Osteocyte (in vitro differentiated cells): ENCODE data around the gene NDST1. TPM values are rescaled to one million over a fixed set of nuclear protein-coding genes. Genes with fewer than 3 reads are reported as not detected.

Source experiments
- DNase-seq: peaks from one replicate; pipeline ENCODE4 v3.0.0; 2021; ENCODE audit warnings: mixed read lengths; ENCODE audit not compliant: unreplicated experiment; ENCODE audit errors: extremely low spot score
- H3K27ac Mint-ChIP-seq: one replicate; pipeline ENCODE4 v1.8.0; 2021; ENCODE audit warnings: mild to moderate bottlenecking, mixed read lengths; ENCODE audit not compliant: unreplicated experiment
- H3K27me3 Mint-ChIP-seq: one replicate; pipeline ENCODE4 v1.8.0; 2021; ENCODE audit warnings: mixed read lengths; ENCODE audit not compliant: unreplicated experiment
- H3K36me3 Mint-ChIP-seq: one replicate; pipeline ENCODE4 v1.8.0; 2021; ENCODE audit warnings: mixed read lengths; ENCODE audit not compliant: unreplicated experiment
- H3K4me1 Mint-ChIP-seq: one replicate; pipeline ENCODE4 v1.8.0; 2021; ENCODE audit warnings: mixed read lengths; ENCODE audit not compliant: unreplicated experiment
- H3K4me3 Mint-ChIP-seq: one replicate; pipeline ENCODE4 v1.8.0; 2021; ENCODE audit warnings: mild to moderate bottlenecking, moderate library complexity, mixed read lengths; ENCODE audit not compliant: unreplicated experiment
- H3K9me3 Mint-ChIP-seq: one replicate; pipeline ENCODE4 v1.8.0; 2021; ENCODE audit warnings: mixed read lengths; ENCODE audit not compliant: unreplicated experiment
- total RNA-seq: library from RNA; stranded (reverse); gene quantifications from 2 replicates; pipeline ENCODE4 v1.2.1, GENCODE V29; 2021
- TF ChIP-seq, protein P1 (sequence below): fragments of 200-600 bp; sonication (generic); IDR thresholded peaks from 2 replicates; pipeline ENCODE4 v1.5.0; 2021; ENCODE audit warnings: antibody characterized with exemption, mild to moderate bottlenecking, moderate library complexity

The NDST1 gene
- total RNA-seq, 1 donor from 2014 or later = 110 TPM

DNA sequence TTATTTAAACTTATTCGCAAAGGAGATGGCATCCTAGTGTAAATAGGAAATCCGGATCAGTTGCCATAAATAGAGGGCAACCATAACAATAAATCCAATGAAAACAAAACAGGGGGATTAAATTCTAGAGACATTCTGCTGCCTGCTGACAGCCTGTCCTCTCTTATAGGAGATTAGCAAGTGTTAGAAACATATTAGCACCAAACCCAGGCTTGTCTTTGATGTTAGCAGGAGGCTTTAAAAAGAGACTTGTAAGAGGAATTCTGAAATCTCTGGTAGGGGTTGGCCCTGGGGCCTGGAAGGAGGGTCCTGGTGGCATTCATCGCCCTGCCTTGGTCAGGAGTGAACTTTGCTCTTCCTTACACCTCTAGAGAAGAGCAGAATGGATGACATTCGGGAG lies 21.6 kb downstream of the NDST1 start:
- no peak overlapping the region for H3K4me3 Mint-ChIP-seq
- H3K36me3 Mint-ChIP-seq = peaks cover 8% of the 10 kb centered on the region
- H3K27ac Mint-ChIP-seq = no peak overlapping the region
- TF ChIP-seq, protein P1, sequence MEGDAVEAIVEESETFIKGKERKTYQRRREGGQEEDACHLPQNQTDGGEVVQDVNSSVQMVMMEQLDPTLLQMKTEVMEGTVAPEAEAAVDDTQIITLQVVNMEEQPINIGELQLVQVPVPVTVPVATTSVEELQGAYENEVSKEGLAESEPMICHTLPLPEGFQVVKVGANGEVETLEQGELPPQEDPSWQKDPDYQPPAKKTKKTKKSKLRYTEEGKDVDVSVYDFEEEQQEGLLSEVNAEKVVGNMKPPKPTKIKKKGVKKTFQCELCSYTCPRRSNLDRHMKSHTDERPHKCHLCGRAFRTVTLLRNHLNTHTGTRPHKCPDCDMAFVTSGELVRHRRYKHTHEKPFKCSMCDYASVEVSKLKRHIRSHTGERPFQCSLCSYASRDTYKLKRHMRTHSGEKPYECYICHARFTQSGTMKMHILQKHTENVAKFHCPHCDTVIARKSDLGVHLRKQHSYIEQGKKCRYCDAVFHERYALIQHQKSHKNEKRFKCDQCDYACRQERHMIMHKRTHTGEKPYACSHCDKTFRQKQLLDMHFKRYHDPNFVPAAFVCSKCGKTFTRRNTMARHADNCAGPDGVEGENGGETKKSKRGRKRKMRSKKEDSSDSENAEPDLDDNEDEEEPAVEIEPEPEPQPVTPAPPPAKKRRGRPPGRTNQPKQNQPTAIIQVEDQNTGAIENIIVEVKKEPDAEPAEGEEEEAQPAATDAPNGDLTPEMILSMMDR = no peak
- no peaks in the 10 kb centered on the region for H3K27me3 Mint-ChIP-seq
- no peaks in the 10 kb centered on the region for H3K9me3 Mint-ChIP-seq
- H3K4me1 Mint-ChIP-seq = peaks cover 11% of the 10 kb centered on the region
- DNase-seq = no peak

DNA sequence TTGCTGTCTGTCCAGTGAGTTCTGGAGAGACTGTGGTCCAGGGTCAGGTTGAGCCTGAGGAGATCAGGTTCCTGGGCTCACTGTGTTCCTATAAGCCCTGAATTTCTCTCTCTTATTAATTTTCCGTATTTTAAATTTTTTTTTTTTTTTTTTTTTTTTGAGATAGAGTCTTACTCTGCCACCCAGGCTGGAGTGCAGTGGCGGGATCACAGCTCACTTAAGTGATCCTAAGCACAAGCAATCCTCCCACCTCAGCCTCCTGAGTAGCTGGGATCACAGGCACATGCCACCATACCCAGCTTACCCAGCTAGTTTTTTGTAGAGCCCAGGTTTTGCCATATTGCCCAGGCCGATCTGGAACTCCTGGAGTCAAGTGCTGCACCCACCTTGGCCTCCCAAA lies 22.5 kb downstream of the NDST1 start:
- Mint-ChIP-seq H3K36me3 (peaks cover 10% of the 10 kb centered on the region), H3K4me1 (peaks cover 11% of the 10 kb centered on the region), H3K4me3 (no peak overlapping the region), H3K27ac (no peak overlapping the region), H3K9me3 (no peaks in the 10 kb centered on the region), H3K27me3 (no peaks in the 10 kb centered on the region)
- TF ChIP-seq, protein P1 = no peak
- no peak for DNase-seq

DNA sequence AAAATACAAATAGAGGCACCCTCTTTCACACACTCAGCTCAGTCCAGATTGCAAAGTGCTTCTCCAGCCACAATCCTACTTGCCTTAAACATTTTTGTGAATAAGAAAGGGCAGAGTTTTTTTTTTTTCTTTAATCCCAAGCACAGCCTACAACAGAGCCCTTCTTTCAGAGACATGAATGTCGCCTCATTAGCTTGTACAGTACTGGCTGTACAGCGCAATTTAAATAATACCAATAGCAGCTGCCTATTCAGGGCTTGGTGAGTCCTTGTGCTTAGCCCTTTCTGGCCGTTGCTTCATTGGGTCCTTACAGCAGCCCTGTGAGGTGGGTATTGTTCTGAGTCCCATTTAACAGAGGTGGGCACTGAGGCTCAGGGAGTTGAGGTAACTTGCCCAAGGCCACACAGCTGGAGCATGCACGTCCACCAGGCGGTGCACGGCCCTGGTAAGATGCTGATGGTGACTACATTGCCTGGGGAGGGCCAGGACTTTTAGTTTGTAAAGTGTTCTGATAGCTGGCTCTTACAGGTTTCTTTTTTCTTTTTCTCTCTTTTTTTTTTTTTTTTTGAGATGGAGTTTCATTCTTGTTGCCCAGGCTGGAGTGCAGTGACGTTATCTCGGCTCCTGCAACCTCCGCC lies 23.1 kb downstream of the NDST1 start:
- TF ChIP-seq, protein P1 = no peak
- DNase-seq = no peak
- H3K27ac Mint-ChIP-seq = no peak overlapping the region
- peaks cover 11% of the 10 kb centered on the region for H3K4me1 Mint-ChIP-seq
- no peaks in the 10 kb centered on the region for H3K27me3 Mint-ChIP-seq
- H3K9me3 Mint-ChIP-seq = no peaks in the 10 kb centered on the region
- H3K4me3 Mint-ChIP-seq = no peak overlapping the region
- H3K36me3 Mint-ChIP-seq = peaks cover 10% of the 10 kb centered on the region

DNA sequence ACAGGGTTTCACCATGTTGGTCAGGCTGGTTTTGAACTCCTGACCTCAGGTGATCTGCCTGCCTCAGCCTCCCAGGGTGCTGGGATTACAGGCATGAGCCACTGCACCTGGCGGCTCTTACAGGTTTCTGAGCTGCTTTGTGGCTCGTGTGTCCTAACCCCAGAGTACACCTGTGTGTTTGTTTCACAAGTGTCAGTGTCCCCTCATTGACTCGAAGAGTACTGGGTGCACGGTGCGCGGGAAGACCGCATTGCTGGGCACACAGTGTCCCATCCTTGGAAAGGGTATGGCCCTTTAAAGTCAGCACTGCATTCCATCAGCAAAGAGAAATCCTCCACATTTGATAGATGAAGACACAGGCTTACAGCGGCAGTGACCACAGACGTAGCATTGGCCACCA lies 23.8 kb downstream of the NDST1 start:
- H3K9me3 Mint-ChIP-seq = no peaks in the 10 kb centered on the region
- no peaks in the 10 kb centered on the region for H3K27me3 Mint-ChIP-seq

DNA sequence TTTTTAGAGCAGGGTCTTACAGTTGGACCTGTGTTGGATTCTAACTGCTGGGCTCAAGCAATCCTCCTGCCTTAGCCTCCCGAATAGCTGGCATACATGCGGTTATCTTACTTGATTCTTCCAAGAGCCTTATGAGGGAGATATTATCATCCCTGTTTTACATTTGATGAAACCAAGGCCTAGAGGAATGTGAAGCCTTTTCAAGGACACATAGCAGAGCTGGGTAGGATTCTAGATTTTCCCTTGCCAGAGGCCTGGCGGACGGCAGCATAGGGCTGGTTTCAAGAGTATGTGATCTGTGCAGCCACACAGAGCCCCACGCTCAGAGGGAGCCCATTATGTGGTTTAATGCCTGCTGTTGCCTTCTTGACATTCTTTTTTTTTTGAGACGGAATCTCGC lies 24.2 kb downstream of the NDST1 start:
- TF ChIP-seq, protein P1 = no peak
- H3K27me3 Mint-ChIP-seq = no peaks in the 10 kb centered on the region
- peaks cover 11% of the 10 kb centered on the region for H3K4me1 Mint-ChIP-seq
- no peak for DNase-seq
- no peak overlapping the region for H3K27ac Mint-ChIP-seq
- H3K4me3 Mint-ChIP-seq = no peak overlapping the region
- H3K36me3 Mint-ChIP-seq = peaks cover 16% of the 10 kb centered on the region
- no peaks in the 10 kb centered on the region for H3K9me3 Mint-ChIP-seq

More for the DNA sequence above, 23.8 kb downstream of the NDST1 start:
- no peak for DNase-seq
- Mint-ChIP-seq H3K36me3 (peaks cover 12% of the 10 kb centered on the region), H3K4me3 (no peak overlapping the region), H3K27ac (no peak overlapping the region), H3K4me1 (peaks cover 11% of the 10 kb centered on the region)
- TF ChIP-seq, protein P1 = no peak
